Measurements from ENCODE around the gene ZNF605.
"Not testable (repeated sequence)": the region's sequence is repeated elsewhere in the genome, so short reads cannot be mapped to it uniquely, and the experiment has no call there.

Gene ZNF605

DNA sequence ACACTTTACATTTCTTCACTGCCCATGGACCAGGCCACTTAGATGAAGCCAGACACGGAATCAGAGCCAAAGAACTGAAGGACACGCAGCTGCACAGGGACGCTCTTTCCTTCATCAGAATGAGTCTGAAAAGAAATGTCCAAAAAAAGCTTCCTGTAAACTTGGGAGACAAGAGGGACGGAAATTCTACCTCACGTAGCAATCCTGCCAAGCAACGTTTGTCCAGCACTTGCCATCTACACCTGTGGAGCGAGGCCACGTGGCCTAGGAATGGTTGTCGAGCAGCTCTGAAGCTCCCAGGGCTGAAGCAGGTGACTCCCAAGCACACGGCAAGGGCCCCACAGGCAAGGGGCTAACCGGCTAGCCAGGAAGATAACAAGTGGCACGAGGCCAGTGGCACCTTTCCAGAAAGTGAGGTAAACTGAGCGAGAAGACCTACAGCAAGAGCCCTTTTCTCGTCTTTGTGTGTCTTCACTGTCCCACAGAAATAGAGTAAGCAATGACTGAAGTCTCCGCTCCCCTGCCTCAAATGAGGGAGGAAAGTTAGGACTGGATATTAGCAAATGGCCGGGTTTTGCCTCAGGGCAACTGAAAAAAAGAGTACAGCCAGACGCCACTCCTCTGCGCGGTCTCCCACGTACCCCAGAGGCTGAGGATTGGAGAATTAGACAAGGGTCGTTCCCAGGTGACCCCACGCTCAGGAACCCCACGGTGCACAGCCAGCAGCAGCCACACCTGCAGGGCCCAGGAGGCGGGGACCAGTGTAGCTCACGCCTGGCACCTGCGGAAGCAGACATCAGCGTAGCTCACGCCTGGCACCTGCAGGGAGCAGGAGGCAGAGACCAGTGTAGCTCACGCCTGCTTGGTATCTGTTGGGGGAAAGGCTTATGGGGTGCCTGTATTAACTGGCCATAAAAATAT is 7.7 kb downstream of the ZNF605 start:
- DNase-seq (ENCODE audit: low spot score): no peak

DNA sequence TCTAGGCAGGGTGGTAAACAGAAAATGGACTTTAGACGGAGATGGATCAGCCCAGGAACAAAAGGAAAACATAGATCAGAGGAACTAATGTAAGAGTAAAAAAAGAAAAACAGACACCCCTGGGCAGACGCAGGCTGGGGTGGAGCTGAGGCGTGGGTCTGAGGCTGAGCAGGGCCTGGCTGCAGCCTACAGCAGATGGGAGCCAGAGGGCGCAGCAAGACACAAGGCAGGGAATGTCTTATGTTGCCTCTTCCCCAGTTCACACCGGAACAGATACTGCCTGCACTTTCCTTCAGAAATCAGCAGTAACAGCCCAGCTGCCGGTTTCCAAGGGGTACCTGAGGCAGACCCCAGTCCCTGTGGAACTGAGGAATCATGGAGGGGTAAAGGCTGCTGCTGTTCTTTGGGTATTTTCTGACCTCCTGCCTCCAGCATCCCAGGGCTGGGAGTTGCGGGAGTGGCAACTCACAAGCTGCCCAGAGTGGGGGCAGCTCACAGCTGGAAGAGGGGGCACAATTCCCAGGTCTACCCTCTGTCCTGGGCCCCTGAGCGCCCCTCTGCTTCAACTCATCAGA is 9.8 kb downstream of the ZNF605 start:
- no peak for DNase-seq (ENCODE audit: low spot score)

DNA sequence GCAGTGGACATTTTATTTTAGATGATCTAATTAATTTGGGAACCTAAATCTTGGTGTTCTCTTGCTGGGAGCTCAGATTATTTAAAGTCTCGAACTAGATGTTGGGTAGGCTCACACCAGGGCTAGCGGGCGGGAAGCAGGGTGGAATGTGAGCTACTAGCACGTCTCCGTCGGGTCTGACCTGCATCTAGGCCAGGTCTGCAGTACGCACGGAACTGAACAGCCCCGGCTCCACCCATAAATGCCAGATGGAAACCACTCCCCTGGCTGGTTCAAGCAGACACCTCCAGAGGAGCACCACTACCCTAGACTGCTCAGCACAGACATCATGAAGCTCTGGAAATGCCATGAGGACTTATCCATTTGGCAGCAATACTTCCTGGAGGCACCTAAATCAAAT is 10.3 kb downstream of the ZNF605 start:
- no peak for DNase-seq (ENCODE audit: low spot score)

DNA sequence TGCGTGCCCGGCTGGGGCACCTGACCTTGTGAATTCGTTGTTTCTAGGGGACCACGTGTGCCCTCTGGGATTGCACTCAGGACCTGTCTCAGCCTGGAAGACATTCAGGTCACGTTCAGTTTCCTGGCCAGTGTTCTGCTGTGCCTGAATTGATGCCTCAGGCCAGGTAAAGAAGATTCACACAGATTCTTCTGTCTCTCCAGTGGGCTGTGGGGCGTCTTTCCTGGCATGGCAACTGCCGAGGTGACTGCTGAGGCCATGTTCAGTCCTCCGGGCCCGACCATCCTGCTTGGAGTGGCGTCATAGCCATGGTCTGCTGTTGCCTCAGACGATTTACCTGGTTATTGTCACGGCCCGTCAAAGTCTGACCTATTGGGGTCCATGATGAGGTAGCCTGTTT is 13.5 kb downstream of the ZNF605 start:
- DNase-seq (ENCODE audit: low spot score): no peak

DNA sequence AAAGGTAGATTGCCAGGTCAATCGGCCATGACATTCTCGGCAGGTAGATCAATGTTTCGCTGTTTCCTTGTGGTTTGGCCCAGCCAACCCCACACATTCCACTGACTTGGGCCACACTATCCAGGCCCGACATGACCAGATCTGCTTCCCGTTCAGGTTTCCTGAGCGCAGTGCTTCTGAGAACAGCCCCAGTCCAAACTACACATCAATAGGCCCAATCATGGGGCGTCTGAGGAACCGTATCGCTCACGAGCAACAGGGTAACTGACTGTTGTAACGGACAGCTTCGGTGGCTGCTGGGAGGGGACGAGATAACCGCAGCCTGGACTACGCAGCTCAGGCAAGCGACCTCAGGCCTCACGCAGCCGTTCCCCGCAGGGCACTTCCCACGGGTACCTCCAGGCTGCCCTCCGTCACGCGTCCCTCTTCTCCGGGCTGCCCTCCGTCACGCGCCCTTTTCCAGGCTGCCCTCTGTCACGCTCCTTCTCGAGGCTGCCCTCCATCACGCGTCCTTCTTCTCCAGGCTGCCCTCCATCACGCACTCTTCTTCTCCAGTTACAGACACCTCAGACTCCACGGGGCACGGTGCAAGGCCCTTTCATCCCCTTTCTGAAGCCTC is 14.7 kb downstream of the ZNF605 start:
- no peak for DNase-seq (ENCODE audit: low spot score)

DNA sequence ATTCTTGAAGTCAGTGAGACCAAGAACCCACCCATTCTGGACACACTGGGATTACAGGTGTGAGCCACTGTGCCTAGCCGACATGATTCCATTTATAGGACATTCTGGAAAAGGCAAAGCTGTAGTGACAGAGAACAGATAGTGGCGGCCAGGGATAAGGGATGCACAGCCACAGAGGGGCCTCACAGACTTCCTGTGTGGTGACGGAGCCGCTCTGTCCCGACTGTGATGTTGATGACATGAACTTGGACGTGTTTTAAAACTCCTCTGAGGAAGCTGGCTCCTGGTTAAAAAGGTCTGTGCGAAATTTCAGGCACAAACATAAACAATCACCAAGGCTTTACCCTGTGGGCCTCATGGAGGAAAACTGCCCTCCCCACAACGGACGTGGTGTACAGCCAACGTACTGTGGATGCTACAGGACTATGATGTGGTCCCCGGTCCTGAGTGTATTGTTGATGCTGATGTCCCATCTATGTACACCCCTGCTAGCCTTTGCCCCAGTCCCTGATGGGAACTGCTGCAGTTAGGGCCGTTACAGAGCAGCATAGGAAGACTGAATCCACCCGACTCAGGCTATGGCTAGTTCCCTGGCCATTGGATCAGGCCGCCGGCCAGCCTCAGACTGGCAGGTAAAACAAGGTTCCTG is 15.9 kb downstream of the ZNF605 start:
- DNase-seq (ENCODE audit: low spot score): no peak

DNA sequence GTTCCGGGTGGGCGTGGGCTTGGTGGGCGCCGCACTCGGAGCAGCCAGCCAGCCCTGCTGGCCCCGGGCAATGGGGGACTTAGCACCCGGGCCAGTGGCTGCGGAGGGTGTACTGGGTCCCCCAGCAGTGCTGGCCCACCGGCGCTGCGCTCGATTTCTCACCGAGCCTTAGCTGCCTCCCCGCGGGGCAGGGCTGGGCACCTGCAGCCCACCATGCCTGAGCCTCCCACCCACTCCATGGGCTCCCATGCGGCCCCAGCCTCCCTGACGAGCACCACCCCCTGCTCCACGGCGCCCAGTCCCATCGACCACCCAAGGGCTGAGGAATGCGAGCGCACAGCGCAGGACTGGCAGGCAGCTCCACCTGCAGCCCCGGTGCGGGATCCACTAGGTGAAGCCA is 17.3 kb downstream of the ZNF605 start:
- DNase-seq (ENCODE audit: low spot score): not testable (repeated sequence)

DNA sequence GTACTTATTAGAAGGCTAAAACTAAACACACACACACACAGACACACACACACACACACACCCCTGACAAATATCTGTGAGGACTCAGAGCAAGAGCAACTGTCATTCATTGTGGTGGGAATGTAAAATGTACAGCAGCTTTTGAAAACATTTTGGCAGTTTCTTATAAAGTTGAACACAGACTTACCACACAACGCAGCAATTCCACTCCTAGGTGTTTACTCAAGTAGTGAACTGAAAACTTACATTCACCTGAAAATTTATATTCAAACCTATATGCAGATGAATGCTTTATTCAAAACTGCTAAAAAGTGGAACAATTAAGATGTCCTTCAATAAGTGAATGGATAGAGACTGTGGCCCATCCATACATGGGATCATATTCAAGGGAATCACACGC is 18.6 kb downstream of the ZNF605 start:
- DNase-seq (ENCODE audit: low spot score): no peak

DNA sequence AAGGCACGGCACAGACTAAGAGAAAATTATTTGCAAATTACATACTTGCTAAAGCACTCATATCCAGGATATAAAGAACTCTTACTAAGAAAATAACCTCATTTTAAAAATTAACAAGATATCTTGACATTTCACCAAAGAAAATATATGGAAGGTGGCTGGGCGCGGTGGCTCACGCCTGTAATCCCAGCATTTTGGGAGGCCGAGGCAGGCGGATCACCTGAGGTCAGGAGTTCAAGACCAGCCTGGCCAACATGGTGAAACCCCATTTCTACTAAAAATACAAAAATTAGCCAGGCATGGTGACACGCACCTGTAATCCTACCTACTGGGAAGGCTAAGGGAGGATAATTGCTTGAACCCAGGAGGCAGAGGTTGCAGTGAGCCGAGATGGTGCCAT is 19.2 kb downstream of the ZNF605 start:
- DNase-seq (ENCODE audit: low spot score): not testable (repeated sequence)

DNA sequence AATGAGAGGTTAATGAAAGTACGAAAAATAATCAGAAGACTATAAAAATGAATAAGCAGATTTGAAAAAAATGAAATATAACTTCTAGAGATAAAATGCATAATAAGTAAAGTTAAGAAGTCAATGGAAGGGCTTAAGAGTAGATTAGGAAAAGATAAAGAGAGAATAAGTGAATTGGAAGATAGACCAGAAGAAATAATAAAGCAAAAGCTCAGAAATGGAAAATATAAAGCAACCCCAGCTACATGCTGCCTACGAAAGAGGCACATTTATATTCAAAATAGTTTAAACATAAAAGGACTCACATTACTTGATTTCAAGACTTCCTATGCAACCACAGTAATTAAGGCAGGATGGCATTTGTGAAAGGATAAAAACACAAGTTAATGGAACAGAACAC is 19.9 kb downstream of the ZNF605 start:
- no peak for DNase-seq (ENCODE audit: low spot score)

DNA sequence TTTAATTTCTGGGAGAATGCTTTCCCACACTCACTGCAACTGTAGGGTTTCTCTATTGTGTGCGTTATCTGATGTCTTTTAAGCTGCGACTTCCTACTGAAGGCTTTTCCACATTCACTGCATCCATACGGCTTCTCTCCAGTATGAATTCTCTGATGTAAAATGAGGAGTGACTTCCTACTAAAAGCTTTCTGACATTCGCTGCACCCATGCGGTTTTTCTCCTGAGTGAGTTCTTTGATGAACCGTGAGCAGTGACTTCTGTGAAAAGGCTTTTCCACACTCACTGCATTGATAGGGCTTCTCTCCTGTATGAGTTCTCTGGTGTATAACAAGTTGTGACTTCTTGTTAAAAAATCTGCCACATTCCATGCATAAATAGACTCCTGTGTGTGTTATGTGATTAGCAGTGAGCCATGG is 29.7 kb downstream of the ZNF605 start:
- no peak for DNase-seq (ENCODE audit: low spot score)

DNA sequence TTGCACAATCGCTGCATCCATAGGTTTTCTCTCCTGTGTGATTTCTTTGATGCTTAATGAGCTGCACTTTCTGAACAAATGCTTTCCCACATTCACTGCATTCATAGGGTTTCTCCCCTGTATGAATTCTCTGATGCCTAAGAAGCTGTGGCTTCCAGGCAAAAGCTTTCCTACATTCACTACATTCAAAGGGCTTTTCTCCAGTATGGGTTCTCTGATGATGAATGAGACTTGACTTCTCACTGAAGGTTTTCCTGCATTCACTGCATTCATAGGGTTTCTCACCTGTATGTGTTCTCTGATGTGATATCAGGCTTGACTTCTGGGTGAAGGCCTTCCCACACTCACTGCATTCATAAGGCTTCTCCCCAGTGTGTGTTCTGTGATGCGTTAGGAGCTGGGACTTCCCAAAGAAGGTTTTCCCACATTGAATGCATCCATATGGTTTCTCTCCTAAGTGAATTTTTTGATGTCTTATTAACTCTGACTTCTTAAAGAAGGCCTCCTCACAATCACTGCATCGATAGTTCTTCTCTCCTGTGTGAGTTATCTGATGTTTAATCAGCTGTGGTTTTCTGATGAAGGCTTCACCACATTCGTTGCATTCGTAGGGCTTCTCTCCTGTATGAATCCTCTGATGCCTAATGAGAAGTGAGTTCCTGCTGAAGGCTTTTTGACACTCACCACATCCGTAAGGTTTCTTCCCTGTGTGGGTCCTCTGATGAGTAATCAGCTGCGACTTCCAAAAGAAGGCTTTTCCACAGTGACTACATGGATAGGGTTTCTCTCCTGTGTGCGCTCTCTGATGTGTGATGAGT is 30.3 kb downstream of the ZNF605 start:
- DNase-seq (ENCODE audit: low spot score): no peak

DNA sequence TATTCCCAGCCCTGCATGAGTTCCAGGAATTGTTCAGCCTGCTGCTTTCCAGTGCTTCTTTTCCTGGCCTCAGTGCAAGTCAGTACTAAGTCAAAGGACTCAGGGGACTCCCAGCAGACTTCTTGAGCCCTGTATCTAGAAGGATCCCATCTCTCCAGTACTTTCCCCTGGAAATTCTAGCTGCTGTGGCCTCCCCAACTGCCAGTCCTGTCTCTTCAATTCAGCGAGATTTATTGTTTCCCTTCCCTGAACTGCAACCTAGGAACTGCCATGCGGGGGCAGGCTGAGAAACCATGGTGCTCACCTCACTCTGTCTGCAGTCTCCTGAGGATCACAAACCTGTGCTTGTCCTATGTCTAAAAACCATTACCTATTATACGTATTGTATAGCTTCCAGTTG is 31.8 kb downstream of the ZNF605 start:
- no peak for DNase-seq (ENCODE audit: low spot score)

DNA sequence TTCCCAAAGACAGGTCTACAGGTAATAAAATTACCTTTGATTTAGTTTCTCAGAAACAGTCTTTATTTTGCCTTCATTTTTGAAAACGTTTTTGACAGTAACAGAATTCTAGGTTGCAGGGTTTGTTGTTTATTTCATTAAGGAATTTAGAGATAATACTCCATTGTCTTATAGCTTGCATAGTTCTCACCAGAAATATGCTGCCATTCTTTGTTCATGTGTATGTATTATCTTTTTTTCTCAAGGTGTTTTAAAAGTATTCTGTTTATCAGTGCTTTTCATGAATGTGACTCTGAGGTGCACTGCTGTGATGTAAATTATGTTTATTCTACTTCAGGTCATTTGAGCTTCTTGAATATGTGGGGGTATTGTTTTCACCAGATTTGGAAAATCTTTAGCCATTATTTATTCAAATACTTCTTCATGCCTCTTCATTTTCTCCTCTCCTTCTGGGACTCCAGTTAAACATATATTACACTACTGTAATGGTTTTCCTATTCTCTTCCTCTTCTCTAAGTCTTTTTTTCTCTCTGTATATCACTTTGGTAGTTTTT is 32.7 kb downstream of the ZNF605 start:
- DNase-seq (ENCODE audit: low spot score): no peak

DNA sequence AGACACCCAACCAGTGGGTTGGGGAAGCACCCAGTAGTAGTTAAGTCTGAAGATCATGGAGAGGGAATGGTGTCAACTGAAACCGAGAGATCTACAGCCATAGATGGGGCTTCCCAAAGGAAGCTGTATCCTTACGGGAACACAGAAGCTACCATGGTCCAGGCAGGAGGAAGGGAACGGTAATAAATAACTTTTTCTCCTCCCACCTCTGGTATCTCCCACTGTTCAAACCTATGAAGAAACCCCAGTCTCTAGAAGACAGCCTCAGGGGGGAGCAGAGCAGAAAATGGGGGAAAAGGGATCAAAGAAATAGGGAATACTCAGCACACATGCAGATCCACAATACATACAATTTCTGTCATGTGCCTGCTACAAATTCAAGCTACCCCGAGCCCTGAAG is 33.4 kb downstream of the ZNF605 start:
- DNase-seq (ENCODE audit: low spot score): no peak

DNA sequence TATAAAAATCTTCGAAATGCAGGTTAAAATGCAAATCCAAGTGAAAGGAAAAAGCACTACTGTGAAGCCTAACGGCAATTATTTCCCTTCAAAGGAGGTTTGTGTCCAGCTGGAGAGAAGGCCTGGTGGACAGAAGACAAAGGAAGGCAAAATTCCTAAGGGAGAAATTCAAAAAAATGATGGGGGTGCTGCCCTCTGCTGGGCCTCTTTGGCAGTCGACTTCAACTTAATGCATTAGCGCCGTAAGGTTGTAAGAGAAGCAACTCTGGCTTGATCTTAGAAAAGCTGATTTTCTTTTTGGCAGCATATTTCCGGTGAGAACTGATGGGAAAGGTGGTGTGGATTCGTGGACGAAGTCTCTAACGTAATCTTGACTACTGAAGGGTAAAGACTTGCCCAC is 34.4 kb downstream of the ZNF605 start:
- peak; percentile 42 for DNase-seq (ENCODE audit: low spot score)

DNA sequence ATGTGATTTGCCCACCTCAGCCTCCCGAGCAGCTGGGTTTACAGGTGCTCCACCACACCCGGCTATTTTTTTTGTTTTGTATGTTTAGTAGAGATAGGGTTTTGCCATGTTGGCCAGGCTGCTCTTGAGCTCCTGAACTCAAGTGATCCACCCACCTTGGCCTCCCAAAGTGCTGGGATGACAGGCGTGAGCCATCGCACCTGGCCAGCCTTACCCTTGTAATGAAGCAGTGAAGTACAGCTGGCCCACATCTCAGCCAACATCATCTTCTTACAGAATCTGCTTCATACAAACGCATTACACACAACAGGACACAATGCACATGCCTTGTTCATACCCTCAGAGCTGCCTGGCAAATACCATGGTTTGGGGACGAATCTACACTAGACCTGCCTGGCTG is 37.4 kb downstream of the ZNF605 start:
- DNase-seq (ENCODE audit: low spot score): no peak

DNA sequence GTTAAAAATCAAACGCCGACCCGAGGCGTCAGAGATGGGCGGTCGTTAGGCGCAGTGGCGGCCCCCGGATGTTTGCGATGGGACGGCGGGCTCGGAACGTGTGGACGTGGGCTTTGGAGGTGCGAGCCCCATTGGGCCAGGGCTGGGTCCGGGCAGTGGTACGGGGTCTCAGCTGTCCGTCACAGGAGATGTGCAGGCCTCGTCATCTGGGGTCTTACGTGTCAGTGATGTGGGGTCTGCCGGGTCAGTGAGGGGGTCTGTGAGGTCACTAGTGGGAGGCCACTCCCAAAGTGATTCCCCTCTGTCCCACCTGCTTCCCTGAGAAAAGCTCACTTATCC is 47.1 kb downstream of the ZNF605 start:
- no peak for DNase-seq (ENCODE audit: low spot score)

DNA sequence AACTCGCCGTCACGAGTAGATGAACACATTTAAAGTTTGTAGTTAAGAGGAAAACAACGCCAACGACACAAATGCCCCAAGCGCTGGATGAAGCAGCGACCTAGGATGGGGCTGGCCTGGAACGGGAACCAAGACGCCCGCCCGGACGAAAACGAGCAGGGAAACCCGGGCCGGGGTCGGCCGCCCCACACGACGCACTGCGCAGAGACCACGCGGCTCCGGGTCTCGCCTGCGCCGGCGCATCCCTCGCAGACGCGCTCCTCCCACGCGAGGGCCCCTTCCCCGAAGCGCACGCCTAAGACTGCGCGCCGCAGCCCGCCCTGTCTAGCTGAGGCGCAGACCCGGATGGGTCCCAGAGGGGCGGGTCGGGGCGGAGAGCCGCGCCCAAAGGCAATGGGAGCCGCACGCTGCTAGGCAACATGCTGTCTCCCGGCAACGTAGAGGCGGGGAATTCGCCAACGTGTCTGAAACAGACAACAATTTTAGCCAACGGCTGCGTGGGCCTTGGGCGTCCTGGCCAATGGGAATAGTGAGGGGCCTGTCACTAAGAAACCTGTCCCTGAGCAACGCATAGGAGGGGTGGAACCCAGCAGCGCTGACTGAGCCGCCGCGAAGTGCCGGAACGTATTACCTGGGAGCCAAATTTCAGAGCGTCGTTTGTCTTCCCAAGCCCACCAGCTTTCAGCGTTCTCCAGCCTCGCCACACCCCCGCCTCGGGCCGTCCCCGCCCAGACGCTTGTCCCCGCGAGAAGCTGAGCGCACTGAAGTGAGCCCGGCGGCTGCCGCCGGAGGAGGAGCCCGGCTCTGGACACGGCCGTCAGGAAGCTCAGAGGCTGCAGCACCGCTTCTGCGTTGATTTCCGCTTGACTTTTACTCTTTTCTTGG is 47.7 kb downstream of the ZNF605 start:
- DNase-seq (ENCODE audit: low spot score): no peak

DNA sequence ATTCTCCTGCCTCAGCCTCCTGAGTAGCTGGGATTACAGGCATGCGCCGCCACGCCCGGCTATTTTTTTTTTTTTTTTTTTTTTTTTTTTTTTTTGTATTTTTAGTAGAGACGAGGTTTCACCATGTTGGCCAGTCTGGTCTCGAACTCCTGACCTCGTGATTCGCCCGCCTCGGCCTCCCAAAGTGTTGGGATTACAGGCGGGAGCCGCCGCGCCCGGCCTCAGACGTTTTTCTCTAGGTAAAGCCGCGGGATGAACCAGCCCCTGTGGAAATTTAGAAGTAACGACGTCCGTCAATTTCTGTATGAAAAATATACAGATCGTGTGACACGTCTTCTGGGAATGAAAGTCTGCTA is 48.3 kb downstream of the ZNF605 start:
- DNase-seq (ENCODE audit: low spot score): not testable (repeated sequence)

DNA sequence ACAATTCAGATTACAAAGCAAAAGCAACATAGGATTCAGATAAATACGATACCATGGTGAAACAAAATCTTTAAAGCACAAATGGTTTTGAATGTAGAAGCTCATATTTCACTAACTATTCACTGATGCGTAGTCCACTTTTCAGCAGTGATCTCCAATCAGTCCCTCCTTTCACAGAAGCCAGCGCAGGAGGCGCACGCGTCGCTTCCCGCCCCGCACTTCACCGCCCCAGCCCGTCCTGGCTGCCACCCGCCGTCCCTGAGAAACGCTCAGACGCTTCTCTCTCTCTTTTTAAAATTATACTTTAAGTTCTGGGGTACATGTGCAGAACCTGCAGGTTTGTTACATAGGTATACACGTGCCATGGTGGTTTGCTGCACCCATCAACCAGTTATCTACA is 48.9 kb downstream of the ZNF605 start:
- DNase-seq (ENCODE audit: low spot score): no peak
